Measurements from ENCODE around the gene TSSK2.

- TF ChIP-seq POLR2A (IDR thresholded peaks at IDR 0.05) (no peak), CTCF (IDR thresholded peaks at IDR 0.05) (no peak)
Observed at GRCh38 chr22:19103880-19104821, 27.0 kb upstream of the TSSK2 start.
